22Rv1 (cell line): ENCODE results near the gene PEX3.

Source experiments
- H3K27ac ChIP-seq: fragments of 450-650 bp; 2 replicates; pipeline ENCODE4 v1.5.1; 2017
- ZFX ChIP-seq: fragments of 450-650 bp; IDR thresholded peaks from 2 replicates; pipeline ENCODE4 v1.6.1; 2017; ENCODE audit warnings: antibody characterized with exemption, borderline replicate concordance
- TF ChIP-seq, protein P1 (sequence below): fragments of 450-650 bp; IDR thresholded peaks from 2 replicates; pipeline ENCODE4 v1.5.1; 2017; ENCODE audit warnings: mild to moderate bottlenecking

PEX3 gene

DNA sequence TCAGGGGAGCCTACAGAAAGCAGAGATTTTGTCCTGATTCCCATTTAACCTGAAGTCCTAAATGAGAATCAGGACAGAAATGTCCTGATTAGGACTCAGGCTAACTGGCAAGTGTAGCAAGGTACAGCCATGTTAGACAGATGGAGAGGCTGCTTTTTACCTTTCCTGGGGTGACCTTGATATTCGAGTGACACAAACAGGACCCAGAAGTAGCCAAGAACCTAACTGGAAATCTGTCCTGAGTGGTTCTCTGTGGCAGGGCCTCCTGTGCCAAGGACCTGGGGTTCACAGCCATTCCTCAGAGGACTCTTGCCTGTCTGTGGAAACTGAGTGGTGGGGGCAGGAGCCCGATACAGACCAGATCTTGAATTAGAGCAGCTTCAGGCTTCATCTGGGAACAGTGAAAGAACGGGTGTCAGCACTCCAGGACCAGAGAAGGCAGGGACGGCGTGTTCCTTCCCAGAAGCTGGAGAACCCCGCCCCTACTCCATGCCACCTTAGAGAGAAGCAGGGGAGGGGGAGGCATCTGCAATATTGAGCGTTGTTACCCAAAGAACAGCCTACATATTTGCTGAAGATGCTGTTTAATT is 65.3 kb downstream of the PEX3 start:
- H3K27ac ChIP-seq: no peak overlapping the region
- no peak for TF ChIP-seq ZFX
- TF ChIP-seq, protein P1, sequence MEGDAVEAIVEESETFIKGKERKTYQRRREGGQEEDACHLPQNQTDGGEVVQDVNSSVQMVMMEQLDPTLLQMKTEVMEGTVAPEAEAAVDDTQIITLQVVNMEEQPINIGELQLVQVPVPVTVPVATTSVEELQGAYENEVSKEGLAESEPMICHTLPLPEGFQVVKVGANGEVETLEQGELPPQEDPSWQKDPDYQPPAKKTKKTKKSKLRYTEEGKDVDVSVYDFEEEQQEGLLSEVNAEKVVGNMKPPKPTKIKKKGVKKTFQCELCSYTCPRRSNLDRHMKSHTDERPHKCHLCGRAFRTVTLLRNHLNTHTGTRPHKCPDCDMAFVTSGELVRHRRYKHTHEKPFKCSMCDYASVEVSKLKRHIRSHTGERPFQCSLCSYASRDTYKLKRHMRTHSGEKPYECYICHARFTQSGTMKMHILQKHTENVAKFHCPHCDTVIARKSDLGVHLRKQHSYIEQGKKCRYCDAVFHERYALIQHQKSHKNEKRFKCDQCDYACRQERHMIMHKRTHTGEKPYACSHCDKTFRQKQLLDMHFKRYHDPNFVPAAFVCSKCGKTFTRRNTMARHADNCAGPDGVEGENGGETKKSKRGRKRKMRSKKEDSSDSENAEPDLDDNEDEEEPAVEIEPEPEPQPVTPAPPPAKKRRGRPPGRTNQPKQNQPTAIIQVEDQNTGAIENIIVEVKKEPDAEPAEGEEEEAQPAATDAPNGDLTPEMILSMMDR: no peak

GRCh38 chr6:143516690-143517446 is 66.3 kb downstream of the PEX3 start:
- H3K27ac ChIP-seq: no peak overlapping the region
- no peak for TF ChIP-seq ZFX
- TF ChIP-seq, protein P1: no peak

- H3K27ac ChIP-seq: no peak overlapping the region
- TF ChIP-seq ZFX: no peak
- TF ChIP-seq, protein P1: no peak
Observed at GRCh38 chr6:143517447-143517773, 66.8 kb downstream of the PEX3 start.

DNA sequence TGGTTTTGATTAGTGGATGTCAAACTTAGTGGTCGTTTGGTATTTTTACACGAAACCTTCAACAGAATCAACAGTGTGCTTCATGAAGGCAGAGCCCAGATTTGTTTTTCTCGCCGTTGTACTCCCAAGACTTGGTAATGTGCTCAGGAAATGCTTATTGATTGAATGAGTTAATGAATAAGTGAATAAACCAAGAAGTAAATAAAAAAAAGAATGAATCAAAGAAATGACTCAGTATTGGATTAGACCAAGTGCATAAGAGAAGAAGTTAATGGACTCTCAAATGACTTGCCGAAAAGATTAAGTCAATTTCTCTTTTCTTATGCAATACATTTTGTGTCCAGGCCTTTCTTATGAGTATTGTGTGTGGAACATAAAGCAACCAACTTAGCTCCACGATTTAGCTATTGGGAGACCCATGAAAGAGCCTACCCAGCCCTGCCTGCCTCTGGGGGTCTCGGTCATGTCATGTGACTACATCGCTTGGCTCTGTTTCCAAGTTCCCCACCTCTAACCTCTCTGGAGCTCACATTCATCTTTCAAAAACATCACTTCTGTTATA is 71.5 kb downstream of the PEX3 start:
- no peak for TF ChIP-seq ZFX
- TF ChIP-seq, protein P1: no peak
- H3K27ac ChIP-seq: no peak overlapping the region

DNA sequence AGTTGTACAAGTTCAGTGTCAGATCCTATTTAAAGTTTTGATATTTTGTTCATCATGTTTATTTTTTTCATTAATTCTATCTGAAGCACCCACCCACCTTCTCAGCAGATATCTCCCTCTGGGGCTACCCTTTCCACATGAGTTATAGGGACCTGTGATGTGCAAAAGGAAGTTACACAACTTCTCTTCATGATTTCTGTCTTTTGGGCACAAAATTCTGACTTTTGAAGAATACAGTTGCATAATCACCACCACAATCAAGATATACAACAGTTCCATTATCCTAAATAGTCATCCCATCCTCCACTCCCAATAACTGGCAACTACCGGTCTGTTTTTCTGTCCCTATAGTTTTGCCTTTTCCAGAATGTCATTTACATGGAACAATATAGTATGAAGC is 74.8 kb downstream of the PEX3 start:
- TF ChIP-seq, protein P1: no peak
- TF ChIP-seq ZFX: no peak
- no peak overlapping the region for H3K27ac ChIP-seq

DNA sequence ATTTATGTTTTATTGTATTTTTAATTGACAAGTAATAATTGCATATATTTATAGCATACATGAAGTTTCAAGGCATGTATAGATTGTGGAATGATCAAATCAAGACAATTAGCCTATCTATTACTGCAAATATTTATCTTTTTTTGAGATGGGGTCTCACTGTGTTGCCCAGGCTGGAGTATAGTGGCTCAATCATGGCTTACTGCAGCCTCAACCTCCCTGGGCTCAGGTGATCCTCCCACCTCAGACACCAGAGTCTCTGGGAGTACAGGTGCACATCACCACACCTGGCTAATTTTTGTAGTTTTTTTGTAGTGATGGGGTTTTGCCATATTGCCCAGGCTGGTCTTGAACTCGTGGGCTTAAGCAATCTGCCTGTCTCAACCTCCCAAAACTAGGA is 77.1 kb downstream of the PEX3 start:
- no peak overlapping the region for H3K27ac ChIP-seq
- TF ChIP-seq, protein P1: no peak
- TF ChIP-seq ZFX: no peak

GRCh38 chr6:143528164-143528811 is 77.7 kb downstream of the PEX3 start:
- no peak overlapping the region for H3K27ac ChIP-seq
- no peak for TF ChIP-seq ZFX
- TF ChIP-seq, protein P1: no peak
